Effector CD4-positive, alpha-beta T cell (primary cell): Measurements from ENCODE around the gene APBA2.

Source experiments
- DNase-seq: peaks from one replicate; pipeline ENCODE4 v3.0.0-alpha.2; 2020

APBA2 gene

DNA sequence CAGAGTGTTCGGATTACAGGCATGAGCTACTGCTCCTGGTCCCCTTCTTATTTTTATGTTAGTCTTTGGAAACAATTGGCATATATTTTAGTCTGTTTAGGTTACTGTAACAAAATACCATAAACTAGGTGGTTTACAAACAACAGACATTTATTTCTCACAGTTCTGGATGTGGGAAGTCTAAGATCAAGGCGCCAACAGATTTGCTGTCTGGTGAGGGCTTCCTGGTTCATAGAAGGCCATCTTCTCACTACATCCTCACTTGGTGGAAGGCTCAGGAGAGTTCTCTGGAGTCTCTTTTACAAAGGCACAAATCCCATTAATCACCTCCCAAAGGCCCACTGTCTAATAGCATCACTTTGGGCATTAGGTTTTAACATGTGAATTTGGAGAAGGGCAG, 101.0 kb downstream of the APBA2 start:
- DNase-seq, result no peak

DNA sequence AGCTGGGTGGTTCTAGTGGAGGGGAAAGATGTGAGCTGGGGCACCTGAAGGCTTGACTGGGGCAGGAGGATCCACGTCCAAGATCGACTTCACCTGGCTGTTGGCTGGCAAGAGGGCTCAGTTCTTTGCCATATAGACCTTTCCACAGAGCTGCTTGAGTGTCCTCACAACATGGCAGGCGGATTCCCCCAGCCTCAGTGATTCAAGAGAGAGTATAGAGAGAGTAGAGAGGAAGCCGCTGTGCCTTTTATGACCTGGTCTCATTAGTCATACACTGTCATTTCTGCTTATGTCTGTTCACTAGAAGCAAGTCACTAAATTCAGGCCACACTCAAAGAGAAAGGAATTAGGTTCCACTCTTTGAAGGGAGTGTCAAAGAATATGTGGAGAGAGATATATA, 101.6 kb downstream of the APBA2 start:
- no peak for DNase-seq

DNA sequence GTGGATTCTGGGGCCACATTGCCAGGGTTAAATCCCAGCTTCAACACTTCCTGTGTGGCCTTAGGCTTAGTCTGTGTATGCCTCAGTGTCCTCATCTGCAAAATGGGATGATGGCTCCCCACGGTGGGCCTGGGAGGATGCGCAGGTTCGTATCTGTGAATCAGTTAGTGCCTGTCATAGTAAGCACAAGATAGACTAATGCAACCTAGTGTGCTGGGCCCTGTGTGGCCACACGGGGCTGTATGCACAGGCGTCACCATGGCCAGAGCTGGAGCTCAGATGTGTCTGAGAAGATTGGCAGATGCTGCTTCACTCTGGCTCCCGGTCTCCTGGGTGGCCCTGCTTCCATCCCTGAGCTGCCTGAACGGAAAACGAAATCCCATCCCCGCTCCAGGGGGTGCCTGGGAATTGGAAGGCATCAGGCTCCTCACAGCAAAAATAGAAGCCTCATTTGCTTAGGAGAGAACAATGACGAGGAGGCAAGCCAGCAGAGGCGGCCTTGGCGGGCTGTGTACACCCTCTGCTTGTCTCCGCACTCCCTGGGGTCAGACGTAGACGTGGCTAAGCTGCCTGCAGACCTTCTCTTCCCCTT, 103.6 kb downstream of the APBA2 start:
- DNase-seq, result no peak

DNA sequence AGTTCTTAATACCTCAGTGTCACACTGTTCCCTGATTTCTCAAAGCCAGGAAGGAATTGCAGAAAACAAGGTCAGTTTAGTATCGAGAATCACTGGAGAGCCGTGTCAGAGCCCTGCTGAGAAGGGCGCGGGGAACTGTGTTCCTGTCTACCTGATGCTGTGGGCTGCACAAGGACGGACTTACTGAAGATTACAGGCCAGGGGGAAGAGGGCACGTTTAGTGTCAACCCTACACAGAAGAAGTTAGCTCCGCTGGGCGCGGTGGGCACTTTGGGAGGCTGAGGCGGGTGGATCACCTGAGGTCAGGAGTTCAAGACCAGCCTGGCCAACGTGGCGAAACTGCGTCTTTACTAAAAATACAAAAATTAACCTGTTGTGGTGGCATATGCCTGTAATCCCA, 104.1 kb downstream of the APBA2 start:
- no peak for DNase-seq

DNA sequence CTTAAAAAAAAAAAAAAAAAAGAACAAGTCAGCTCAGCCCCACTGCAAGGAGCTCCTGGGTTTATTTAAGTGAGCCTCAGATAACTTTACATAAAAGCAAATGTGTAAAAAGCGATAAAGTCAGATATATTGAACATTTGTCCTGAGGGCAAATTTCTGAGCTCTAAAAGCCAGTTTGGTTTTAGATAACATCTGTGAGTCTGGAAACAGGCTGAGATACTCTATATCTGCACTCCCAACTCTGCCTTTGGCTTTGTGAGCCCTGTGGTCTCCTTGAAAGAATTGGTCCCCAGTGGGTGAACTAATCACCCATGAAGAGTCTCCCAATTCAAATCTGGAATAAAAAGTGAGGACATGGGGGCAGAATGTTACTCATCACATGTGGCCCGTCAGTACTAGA, 104.6 kb downstream of the APBA2 start:
- DNase-seq, result no peak

DNA sequence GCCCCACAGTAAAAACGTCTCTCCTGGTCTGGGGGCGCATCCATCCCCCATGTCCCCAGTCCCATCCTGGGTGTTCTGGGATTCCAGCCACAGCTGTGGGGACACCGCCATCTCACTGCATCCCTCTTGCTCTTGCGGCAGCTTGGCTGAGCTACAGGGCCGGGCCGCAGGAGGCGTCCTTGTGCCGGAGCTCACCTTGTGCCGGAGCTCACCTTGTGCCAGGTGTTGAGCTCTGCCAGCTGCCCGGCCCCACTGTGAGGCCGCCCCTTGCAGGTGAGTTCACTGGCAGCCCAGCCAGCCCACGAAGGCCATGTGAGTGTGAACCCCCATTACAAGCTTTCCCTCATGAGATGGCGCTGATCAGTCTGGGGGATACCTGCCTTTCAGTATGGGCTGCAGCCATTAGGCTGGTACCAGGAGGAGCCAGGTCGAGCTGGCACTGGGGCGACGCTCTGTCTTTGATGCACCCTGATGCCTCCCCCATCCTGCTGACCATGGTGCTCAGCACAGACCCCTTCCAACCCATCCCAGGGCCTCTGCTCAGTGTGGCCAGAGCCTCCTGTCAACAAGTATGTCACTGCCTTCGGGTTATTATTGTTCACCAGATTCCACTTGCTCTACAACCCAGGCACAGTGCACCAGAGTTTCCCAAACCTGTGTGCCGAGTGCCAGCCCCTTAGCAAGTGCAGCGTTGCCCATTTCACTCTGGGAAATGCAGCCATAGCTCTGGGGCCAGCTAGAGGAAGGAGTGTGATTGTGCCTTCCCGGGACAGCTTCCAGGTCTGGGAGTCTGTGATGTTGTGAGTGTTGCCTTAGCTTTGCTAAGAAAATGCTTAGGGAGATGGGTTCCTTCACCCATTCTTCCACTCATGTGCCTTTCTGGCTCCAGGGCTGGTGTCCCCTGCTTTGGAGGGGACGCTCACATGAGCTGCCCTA, 105.7 kb downstream of the APBA2 start:
- no peak for DNase-seq

DNA sequence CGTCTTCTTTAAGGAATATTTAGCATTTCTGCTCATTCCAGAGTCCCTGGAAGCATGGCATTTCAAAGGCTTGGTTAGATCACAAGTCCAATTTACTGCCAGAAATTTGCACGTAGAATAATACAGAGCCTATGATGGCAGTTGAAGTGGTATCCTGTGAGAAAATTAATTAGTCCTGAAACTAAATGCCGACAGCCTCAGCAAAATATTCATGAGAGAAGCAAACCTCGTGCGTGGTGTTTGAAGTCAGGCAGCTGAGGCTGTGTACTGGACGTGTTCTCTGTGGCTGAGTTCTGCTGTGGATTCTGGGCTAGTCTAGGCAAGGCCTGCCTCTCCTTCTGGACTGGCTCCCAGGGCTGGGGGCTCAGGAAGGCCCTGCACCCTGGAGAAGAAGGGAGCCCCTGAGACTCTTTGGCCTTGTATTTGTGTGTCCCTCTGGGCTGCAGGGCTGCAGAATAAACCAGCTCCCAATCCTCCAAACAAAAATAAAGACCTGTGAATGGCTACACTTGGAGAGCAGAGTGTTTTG, 106.6 kb downstream of the APBA2 start:
- no peak for DNase-seq

DNA sequence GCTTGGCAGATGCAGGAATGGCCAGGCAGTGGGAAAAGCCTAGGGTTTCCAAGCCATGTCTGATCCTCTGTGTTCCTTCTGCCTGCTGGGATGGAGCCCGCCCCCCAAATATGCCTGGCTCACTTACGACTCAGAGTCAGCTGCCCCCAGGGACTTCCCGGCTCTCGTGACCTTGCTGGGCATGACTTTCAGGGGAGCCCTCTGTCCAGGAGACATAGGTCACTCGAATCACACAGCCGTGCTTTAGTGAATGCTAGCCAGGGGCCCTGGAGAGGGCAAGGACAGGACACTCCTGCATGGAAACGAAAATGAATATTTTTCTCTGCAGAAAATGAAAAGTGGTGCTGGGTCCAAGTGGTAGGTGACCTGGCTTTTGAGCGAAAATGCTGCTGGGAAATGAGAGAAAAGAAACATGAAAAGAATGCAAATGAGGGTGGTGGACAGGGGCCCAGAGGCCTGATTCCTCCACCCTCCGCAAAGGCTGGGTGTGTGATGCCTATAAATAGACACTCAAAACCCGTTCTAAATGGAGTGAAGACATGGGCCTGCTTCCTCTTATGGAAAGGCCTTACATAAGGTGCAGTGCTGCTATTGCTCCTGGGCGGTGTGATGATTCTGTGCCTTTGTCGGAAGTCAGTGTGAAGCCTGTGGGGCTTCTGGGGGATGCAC, 107.4 kb downstream of the APBA2 start:
- DNase-seq, result no peak

DNA sequence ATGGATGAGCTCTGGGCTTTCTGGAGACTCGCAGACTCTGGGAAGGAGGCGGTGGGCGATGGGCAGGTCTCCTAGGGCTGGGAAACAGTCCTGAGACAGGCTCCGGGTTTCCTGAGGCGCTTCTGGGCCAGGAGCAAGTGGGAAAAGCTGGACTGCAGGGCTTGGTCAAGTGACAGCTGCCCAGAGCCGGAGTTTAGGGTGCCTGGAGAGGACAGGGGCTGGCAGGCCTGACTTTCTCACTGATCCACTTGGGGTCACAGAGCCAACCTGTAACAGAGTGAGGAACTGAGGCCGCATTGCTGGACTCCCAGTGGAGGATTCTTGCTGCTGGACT, 107.9 kb downstream of the APBA2 start:
- no peak for DNase-seq

DNA sequence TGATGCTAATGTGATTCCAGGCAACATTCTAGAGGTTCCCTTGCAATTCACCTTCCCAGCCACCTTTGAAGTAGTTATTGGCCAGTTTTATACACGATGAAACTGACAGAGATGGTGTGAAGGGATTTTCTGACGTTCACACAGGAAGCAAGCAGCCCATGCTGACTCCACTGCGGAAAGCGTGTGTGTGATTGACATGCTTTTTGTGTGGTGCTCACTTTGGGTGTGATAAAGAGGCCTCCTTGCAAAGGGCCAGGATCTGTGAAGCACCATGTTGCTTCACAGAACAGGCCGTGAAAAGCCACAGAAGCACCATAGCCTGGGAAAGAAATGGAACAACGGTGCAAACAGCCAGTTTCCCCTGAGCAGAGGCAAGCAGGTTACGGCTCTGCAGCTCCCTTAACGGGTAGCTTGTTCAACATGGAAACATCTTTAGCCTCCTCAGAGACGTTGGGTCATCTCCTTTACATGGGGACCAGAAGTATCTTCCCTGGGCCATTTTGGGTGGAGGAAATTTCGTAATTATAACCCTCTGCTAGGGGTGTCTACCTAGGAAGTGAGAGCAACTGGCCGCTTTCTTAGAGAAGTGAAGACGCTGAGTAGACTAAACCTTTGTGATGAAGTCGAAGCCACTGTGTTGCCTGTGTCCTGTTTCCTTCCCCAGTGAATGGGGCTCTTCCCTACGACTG, 108.5 kb downstream of the APBA2 start:
- DNase-seq, result no peak

DNA sequence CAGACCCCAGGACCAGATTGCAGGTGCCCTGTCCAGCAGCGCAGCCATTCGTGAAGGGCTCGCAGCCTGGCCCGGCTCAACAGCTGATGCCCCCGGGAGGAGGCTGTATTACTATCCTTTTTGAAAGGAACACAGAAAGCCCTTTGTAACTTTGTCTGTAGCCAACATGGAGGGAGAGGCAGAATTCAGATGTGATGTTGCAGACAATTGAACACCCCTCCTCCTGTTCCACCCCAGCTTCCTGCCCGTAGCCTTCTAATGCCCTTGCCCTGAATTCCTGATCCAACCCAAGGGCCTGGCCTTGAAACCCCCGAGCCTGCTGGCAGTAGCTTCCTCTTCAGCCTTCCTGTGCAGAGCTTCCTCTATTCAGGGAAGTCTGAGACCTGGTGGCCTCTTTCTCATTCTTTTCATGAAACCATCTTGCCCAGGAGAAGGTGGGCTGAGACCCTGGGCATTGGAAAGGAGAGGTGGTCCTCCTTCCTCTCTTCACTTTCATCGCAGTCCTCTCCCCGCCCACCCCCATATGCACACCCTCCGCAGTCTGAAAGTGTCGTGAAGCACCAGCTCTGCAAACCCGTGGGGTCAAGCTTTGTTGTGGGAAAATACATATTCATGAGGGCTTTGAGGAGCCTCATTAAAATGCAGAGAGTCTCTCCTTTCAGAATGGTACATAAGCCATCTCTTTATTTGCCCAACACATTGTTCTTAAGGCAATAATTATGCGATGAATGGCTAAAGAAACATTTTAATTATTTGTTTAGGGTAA, 109.2 kb downstream of the APBA2 start:
- DNase-seq, result no peak

DNA sequence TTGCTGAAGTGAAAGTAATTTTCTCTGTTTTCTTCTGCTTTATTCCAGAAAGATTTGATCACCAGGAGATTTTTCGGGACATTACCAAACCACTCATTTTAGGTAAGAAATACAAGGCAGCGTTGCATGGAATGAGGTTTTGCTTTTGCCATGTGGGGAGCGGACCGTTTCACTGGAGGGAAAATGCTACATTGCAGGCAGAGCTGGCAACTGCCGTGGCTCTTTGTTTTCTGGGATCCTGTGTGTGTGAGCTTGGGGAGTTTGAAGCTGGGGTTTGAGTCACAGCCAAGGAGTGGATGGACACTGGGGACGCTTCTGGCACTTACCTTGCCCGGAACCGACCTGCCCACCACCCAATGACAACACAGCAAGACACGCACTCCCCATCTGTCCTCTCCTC, 109.9 kb downstream of the APBA2 start:
- no peak for DNase-seq

DNA sequence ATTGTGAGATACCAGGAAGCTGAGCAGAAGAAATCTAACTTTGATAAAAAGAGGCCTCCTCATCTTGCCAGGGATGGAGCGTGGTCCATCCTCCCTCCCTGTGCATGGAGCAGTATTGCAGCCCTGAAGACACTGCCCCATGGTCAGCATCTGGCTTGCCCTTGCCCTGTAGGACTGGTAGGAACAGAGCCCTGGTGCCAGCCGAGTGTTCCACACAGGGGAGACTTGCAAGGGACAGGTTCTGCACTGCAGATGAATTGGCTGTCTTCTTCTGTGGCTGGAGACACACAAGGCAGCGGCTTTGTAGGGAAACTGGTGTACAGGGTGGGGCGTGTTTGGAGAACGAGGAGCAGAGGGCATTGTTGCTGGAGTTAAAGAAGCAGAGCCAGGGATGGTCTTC, 110.5 kb downstream of the APBA2 start:
- no peak for DNase-seq

DNA sequence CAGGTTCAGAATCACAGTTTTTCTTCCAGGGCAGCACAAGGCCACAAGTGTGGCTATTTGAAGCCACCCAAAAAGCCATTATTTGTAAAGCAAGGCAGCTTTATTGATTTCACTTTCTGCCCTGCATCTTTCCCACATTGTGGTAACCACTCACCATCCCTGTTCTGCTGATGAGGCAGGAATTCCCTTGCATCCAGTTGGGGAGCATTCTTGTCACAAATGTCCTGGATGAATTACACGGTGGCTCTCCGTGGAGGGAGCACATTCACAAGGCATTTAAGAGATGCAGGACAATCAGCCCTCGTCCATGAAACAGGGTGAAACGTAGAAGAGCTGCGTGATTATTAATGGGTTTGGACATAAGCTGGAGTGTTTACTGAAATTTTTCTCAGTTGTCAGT, 111.2 kb downstream of the APBA2 start:
- DNase-seq, result no peak

DNA sequence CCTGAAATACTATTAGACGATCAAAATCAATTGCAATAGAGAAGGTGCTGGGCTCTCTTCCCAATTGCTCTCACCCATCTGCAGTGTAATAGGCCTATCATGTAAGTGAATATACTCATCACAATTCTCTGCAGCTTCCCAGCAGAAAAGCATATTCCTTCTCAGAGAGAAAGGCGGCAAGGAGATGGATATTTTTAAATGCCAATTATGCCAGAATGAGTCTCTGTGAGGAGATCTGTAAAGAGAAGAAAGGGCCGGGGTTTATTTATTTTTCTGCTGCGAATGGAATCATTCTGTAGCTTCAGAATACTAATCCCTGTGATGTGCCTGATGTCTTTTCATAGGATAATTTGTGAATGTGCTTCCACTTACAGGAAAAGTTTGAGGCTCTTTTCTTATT, 112.0 kb downstream of the APBA2 start:
- no peak for DNase-seq

DNA sequence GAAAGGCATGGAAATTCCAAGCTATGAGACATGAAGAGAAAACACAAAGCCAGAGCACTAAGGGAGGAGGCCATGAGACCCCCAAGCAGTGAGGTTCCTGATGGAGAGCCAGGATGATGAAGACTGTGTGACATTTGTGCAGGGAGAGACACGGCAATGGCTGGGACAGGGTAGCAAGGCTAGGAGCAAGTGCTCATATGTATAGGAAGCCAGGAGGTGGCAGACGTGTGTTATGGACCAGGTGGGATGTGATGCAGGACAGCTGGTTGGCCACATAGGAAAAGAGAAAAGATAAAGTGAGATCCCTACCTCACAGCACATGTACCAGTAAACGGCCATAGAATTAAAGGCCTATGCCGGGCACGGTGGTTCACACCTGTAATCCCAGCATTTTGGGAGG, 112.7 kb downstream of the APBA2 start:
- no peak for DNase-seq

DNA sequence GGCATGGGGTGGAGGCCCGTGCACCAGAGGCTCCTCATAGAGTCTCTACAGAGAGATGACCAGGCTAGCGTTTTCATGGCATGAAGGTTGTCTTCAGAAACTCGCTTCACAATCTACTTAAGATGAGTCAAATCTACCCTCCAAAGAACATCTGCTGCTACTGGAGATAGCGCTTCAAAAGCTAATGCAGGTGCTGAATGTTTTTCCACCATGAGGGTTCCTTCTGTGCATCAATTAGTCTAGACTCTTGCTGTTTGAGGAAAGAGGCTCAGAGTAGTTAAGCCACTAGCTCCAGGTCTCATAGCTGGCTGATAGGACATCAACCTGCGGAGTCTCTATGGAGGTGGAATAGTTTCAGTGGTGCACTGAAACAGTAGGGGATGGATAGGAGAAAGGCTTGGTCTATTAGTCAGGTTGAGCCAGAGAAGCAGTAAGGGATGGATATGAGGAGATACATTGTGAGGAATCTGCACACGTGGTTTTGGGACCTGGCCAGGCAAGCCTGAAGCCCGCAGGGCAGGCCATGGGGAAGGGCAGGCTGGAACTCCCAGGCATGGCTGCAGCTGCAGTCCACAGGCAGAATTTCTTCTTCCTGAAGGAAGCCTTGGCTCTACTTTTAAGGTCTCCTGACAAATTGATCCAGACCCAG, 117.5 kb downstream of the APBA2 start:
- no peak for DNase-seq

DNA sequence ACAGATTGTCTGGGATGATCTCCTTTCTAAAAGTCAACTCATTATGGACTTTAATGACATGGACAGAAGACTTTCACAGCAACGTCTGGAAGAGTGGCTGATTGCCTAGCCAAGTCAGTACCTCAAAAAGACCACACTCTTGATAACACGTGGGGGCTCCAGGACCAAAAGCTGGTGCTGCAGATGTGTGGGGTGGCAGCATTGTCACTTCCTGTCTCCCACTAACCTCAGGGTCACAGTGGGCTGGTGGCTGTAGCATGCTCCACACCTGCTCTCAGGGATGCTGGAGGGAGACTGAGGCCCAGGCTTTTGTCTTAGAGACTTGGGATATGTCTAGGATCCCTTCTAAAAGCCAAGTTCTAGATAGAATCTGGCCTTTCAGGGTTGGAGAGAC, 118.1 kb downstream of the APBA2 start:
- DNase-seq, result no peak

DNA sequence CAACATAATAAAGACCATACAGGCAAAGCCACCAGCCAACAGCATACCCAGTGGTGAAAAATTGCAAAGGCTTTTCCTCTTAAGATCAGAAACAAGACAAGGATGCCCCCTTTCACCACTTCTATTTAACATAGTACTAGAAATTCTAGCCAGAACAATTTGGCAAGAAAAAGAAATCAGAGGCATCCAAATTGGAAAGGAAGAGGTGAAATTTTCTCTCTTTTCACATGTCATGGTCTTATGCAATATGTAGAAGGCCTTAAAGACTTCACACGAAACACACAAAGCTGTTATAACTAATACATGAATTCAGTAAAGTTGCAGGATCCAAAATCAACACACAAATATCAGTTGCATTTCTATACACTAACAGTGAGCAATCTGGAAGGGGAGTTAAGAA, 120.2 kb downstream of the APBA2 start:
- DNase-seq, result no peak

DNA sequence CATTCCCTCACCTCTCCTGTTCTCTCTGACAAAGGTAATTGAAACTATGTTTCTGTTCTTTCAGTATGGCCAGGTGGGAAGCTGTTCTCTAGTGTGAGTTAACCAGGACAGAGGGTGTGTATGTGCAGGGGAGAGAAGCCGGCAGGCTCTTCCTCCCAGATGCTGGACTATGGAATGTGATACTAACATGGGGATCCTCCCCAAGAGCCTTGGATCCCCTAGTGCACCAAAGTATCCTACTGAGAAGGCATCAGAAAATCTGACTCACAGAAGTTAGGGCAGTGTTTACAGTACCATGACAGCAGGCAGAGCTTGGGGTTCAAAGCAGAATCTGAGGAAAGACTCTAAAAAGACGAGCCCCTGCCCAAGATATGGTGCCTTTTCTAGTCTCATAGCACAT, 123.1 kb downstream of the APBA2 start:
- no peak for DNase-seq

DNA sequence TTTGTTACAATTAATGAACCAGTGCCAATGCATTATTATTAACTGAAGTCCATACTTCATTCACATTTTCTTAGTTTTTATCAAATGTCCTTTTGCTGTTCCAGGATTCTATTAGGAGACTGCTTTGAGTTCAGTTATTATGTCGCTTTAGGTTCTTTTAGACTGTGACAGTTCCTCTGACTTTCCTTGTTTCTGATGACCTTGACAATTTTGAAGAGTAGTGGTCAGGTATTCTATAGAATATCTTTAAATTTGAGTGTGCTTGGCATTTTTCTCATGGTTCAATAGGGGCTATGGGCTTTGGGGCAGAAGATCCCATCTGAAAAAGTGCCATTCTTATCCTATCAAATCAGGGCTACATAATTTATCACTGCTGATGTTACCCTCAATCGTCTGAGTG, 126.3 kb downstream of the APBA2 start:
- DNase-seq, result no peak

DNA sequence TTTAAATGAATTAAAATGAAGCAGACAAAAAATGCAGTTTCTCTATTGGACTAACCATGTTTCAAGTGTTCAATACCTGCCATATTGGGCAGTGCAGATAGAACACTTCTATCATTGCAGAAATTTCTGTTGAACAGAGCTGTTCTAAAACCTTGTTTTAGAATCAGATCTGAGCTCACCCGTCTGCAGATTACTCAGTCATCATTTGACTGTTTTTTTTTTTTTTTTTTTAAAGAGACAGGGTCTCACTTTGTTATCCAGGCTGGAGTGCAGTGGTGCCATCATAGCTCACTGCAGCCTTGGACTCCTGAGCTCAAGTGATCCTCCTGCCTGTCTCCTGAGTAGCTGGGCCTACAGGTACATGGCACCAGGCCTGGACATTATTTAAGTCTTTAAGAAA, 128.7 kb downstream of the APBA2 start:
- DNase-seq, result no peak
